Gastroesophageal sphincter (tissue), 4 donors: Measurements from ENCODE around the gene CCR7. TPM values are rescaled to one million over a fixed set of nuclear protein-coding genes. Genes with fewer than 3 reads are reported as not detected.

Source experiments
- ATAC-seq: fragments of 150-250 bp; one replicate; pipeline ENCODE4 v1.9.1; 2016; ENCODE audit warnings: mild to moderate bottlenecking, moderate library complexity
- H3K27ac ChIP-seq, 4 donors: fragments of 200-600 bp; sonication (generic) in 3 of 4; 1 replicate in 3 of 4; 2 replicates in 1 of 4; pipeline ENCODE4 v1.5.1; 2016 to 2019
- H3K27me3 ChIP-seq: fragments of 200-600 bp; sonication (generic); one replicate; pipeline ENCODE4 v1.5.1; 2019
- H3K36me3 ChIP-seq, 2 donors: fragments of 200-600 bp; sonication (generic); one replicate each; pipeline ENCODE4 v1.5.1; 2019; ENCODE audit warnings: control low read depth in 1 of 2
- H3K4me1 ChIP-seq, 3 donors: fragments of 200-600 bp; sonication (generic); 1 replicate in 2 of 3; 2 replicates in 1 of 3; pipeline ENCODE4 v1.5.1; 2016 to 2019; ENCODE audit warnings: control low read depth in 2 of 3
- H3K4me3 ChIP-seq, 2 donors: fragments of 200-600 bp; sonication (generic); one replicate each; pipeline ENCODE4 v1.5.1; 2019; ENCODE audit warnings: mild to moderate bottlenecking in 1 of 2, moderate library complexity in 1 of 2
- H3K9me3 ChIP-seq, 3 donors: fragments of 200-600 bp; sonication (generic); one replicate each; pipeline ENCODE4 v1.5.1; 2017 to 2019; ENCODE audit warnings: control low read depth in 2 of 3
- CTCF ChIP-seq, 4 experiments: fragments of 200-600 bp in 2 of 4; fragments of 450-650 bp in 2 of 4; sonication (generic) in 1 of 4; IDR thresholded peaks; one replicate each; pipeline ENCODE4 v1.5.1; 2017 to 2019; ENCODE audit warnings: antibody characterized with exemption in 4 of 4, mild to moderate bottlenecking in 2 of 4, moderate library complexity in 2 of 4
- EP300 ChIP-seq: sonication (generic); formaldehyde crosslinking; IDR thresholded peaks from one replicate; pipeline ENCODE4 v1.6.1; 2017; ENCODE audit warnings: antibody characterized with exemption, mild to moderate bottlenecking
- POLR2A ChIP-seq, 2 donors: fragments of 450-650 bp; IDR thresholded peaks; one replicate each; pipeline ENCODE4 v1.6.1; 2017; ENCODE audit warnings: antibody characterized with exemption in 2 of 2, mild to moderate bottlenecking in 2 of 2, moderate library complexity in 1 of 2
- POLR2AphosphoS5 ChIP-seq: sonication (generic); formaldehyde crosslinking; IDR thresholded peaks from one replicate; pipeline ENCODE4 v1.6.1; 2017; ENCODE audit warnings: antibody characterized with exemption
- WGBS, 2 donors: methylation state at CpG; one replicate each; pipeline ENCODE4 v1.1.5; 2018; ENCODE audit warnings: low coverage in 1 of 2; 5-methylcytosine and 5-hydroxymethylcytosine counted together
- total RNA-seq, 4 donors: library from RNA; depleted of rRNA; stranded (reverse); fragments of >200 nt; gene quantifications; one replicate each; pipeline ENCODE4 v1.1.0, GENCODE V29; 2016

The CCR7 gene
- total RNA-seq, 4 donors from 2014 or later = 0.15 to 2.2 (median 0.35) TPM; not detected in 1

- H3K9me3 ChIP-seq = no peaks in the 10 kb centered on the region
- peak overlapping the region in 2 of 4 donors; percentile 70 to 75 for H3K27ac ChIP-seq
- no peak overlapping the region for H3K4me3 ChIP-seq
- no peak for ATAC-seq
- 93 to 97% methylated on average over 6 to 22 of the region's 26 CpGs for WGBS, 2 donors
- TF ChIP-seq POLR2AphosphoS5 (no peak), POLR2A (IDR thresholded peaks at IDR 0.05) (no peak), EP300 (no peak), CTCF (IDR thresholded peaks at IDR 0.05) (no peak)
- peaks cover 0 to 90% (median 29%) of the 10 kb centered on the region in 3 donors for H3K4me1 ChIP-seq
- no peaks in the 10 kb centered on the region for H3K36me3 ChIP-seq
- no peaks in the 10 kb centered on the region for H3K27me3 ChIP-seq
These were observed 9.7 kb downstream of the CCR7 start for GRCh38 chr17:40555296-40556190.

- no peak for ATAC-seq
- TF ChIP-seq POLR2A (IDR thresholded peaks at IDR 0.05) (no peak), EP300 (no peak), CTCF (IDR thresholded peaks at IDR 0.05) (no peak), POLR2AphosphoS5 (no peak)
- H3K27ac ChIP-seq = peak overlapping the region in 3 of 4 donors; percentile 75 to 83 (median 79)
- H3K27me3 ChIP-seq = no peaks in the 10 kb centered on the region
- 98 to 100% methylated on average over 1 to 15 of the region's 27 CpGs for WGBS, 2 donors
- peaks cover 0 to 90% (median 31%) of the 10 kb centered on the region in 3 donors for H3K4me1 ChIP-seq
- H3K9me3 ChIP-seq = no peaks in the 10 kb centered on the region
- H3K4me3 ChIP-seq = no peak overlapping the region
- no peaks in the 10 kb centered on the region for H3K36me3 ChIP-seq
These were observed 10.5 kb downstream of the CCR7 start for GRCh38 chr17:40554646-40555295.

- Histone ChIP-seq H3K36me3 (no peaks in the 10 kb centered on the region), H3K9me3 (no peaks in the 10 kb centered on the region), H3K27ac (peak overlapping the region; percentile 11 to 83 (median 77)), H3K4me3 (peak overlapping the region in 1 of 2 donors; percentile 5), H3K4me1 (peaks cover 0 to 90% (median 40%) of the 10 kb centered on the region in 3 donors), H3K27me3 (no peaks in the 10 kb centered on the region)
- ATAC-seq = peak; percentile 23
- 39 to 50% methylated on average over 10 to 16 of the region's 19 CpGs for WGBS, 2 donors
- TF ChIP-seq POLR2A (IDR thresholded peaks at IDR 0.05) (peak in 1 of 2 donors; percentile 26), EP300 (no peak)
These were observed 11.4 kb downstream of the CCR7 start for GRCh38 chr17:40553694-40554534.

GRCh38 chr17:40552806-40553693 lies 12.2 kb downstream of the CCR7 start:
- WGBS, 2 donors = 56 to 60% methylated on average over 3 to 5 of the region's 12 CpGs
- TF ChIP-seq CTCF (IDR thresholded peaks at IDR 0.05) (no peak), POLR2A (IDR thresholded peaks at IDR 0.05) (no peak), POLR2AphosphoS5 (no peak), EP300 (no peak)
- no peaks in the 10 kb centered on the region for H3K27me3 ChIP-seq
- H3K27ac ChIP-seq = peak overlapping the region in 3 of 4 donors; percentile 75 to 83 (median 79)
- no peaks in the 10 kb centered on the region for H3K9me3 ChIP-seq
- no peak overlapping the region for H3K4me3 ChIP-seq
- H3K36me3 ChIP-seq = no peaks in the 10 kb centered on the region
- no peak for ATAC-seq
- peaks cover 0 to 90% (median 45%) of the 10 kb centered on the region in 3 donors for H3K4me1 ChIP-seq
